Measurements from ENCODE around the gene DKK3.

Gene DKK3

DNA sequence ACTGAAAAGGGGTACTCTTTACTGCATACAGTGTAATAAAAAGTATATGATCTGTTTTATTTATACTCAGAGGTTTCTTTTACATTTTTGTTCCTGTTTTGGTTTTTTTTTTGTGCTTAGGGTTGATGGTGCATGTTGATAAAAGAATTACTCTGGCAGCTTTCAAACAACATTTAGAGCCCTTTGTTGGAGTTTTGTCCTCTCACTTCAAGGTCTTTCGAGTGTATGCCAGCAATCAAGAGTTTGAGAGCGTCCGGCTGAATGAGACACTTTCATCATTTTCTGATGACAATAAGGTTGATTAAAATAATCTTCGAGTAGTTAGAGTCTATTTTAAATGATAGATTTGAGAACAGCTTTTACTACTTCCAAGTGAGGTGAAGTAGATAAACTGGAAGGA, 60.6 kb downstream of the DKK3 start:
- no CpG with 5 or more reads among the region's 4 CpGs for WGBS (ENCODE audit: extremely low coverage, insufficient coverage, low lambda C conversion rate)
- Histone ChIP-seq H4K5ac (ENCODE audit: low read length) (no peak overlapping the region), H3K79me1 (ENCODE audit: low read length) (no peaks in the 10 kb centered on the region), H3K56ac (ENCODE audit: low read length) (no peak overlapping the region), H3K4me1 (ENCODE audit: control insufficient read depth, low read depth, low read length) (no peaks in the 10 kb centered on the region), H3K27ac (ENCODE audit: low read depth, low read length) (no peak overlapping the region), H2BK15ac (replicated peaks; ENCODE audit: low read depth) (no peak overlapping the region), H3K23ac (ENCODE audit: low read length) (no peak overlapping the region), H3K4me2 (ENCODE audit: low read length) (no peak overlapping the region), H3K27me3 (ENCODE audit: insufficient read depth, low read length, poor library complexity) (no peaks in the 10 kb centered on the region), H2BK5ac (ENCODE audit: low read length) (no peak overlapping the region), H3K9ac (ENCODE audit: low read length) (no peak overlapping the region), H3K79me2 (ENCODE audit: control insufficient read depth, insufficient read depth, low read length) (no peaks in the 10 kb centered on the region), H3K18ac (ENCODE audit: low read length) (no peak overlapping the region), H2BK120ac (ENCODE audit: low read depth, low read length) (no peak overlapping the region), H3K36me3 (ENCODE audit: control insufficient read depth, insufficient read depth, low read length) (no peaks in the 10 kb centered on the region), H3K4me3 (ENCODE audit: low read length) (no peak overlapping the region), H3K4ac (ENCODE audit: low read depth, low read length) (no peak overlapping the region), H2AK5ac (ENCODE audit: low read length) (no peak overlapping the region), H4K8ac (ENCODE audit: low read depth, low read length) (no peak overlapping the region)
- no peak for DNase-seq

DNA sequence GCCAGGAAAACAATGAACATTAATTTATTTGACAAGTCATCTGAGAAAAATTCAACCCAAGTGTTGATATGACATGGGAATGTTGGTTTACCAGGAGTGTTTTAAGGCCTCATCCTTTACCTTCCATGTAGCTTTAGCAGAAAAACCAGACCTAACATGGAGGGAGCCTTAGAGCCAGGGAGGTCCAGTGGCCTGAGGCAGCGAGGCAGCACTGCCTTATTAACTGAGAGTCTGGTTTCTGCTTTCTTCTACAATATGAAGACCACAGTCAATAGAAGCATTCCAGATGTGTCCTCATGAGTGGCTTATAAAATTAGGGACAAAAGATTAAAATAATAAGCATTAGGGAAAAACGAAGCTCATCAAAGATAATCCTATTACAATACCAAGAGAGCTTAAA, 61.5 kb downstream of the DKK3 start:
- no peak overlapping the region for H2BK15ac ChIP-seq (replicated peaks; ENCODE audit: low read depth)
- H3K4ac ChIP-seq (ENCODE audit: low read depth, low read length), result no peak overlapping the region
- H3K79me1 ChIP-seq (ENCODE audit: low read length), result no peaks in the 10 kb centered on the region
- no peak overlapping the region for H3K18ac ChIP-seq (ENCODE audit: low read length)
- H3K56ac ChIP-seq (ENCODE audit: low read length), result no peak overlapping the region
- H3K4me3 ChIP-seq (ENCODE audit: low read length), result no peak overlapping the region
- no peak overlapping the region for H4K8ac ChIP-seq (ENCODE audit: low read depth, low read length)
- H3K36me3 ChIP-seq (ENCODE audit: control insufficient read depth, insufficient read depth, low read length), result peaks cover 4% of the 10 kb centered on the region
- H3K9ac ChIP-seq (ENCODE audit: low read length), result no peak overlapping the region
- H4K5ac ChIP-seq (ENCODE audit: low read length), result no peak overlapping the region
- no peak overlapping the region for H3K27ac ChIP-seq (ENCODE audit: low read depth, low read length)
- H2BK5ac ChIP-seq (ENCODE audit: low read length), result no peak overlapping the region
- H3K4me1 ChIP-seq (ENCODE audit: control insufficient read depth, low read depth, low read length), result no peaks in the 10 kb centered on the region
- H3K23ac ChIP-seq (ENCODE audit: low read length), result no peak overlapping the region
- WGBS (ENCODE audit: extremely low coverage, insufficient coverage, low lambda C conversion rate), result no CpG with 5 or more reads among the region's 2 CpGs
- H3K4me2 ChIP-seq (ENCODE audit: low read length), result no peak overlapping the region
- H3K27me3 ChIP-seq (ENCODE audit: insufficient read depth, low read length, poor library complexity), result no peaks in the 10 kb centered on the region
- no peak for DNase-seq
- no peak overlapping the region for H2BK120ac ChIP-seq (ENCODE audit: low read depth, low read length)
- no peaks in the 10 kb centered on the region for H3K79me2 ChIP-seq (ENCODE audit: control insufficient read depth, insufficient read depth, low read length)
- no peak overlapping the region for H2AK5ac ChIP-seq (ENCODE audit: low read length)

DNA sequence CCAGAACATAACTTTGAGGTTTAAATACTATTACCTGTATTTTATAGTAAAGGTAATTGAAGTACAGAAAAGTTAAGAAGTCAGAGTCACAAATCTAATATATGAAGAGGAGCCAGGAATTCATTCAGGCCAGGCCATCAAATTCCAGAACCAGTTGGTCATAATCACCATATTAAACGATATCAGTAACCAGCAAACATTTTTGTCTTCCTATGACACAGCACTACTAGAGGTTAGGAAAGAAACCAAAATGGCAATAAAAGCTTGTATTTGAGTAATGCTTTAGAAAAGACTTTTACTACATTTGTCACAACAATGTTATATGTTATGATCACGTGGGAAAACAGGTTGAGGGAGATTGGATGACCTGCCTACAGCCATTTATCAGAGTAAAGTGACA, 62.2 kb downstream of the DKK3 start:
- no peaks in the 10 kb centered on the region for H3K79me2 ChIP-seq (ENCODE audit: control insufficient read depth, insufficient read depth, low read length)
- DNase-seq, result no peak
- no peaks in the 10 kb centered on the region for H3K27me3 ChIP-seq (ENCODE audit: insufficient read depth, low read length, poor library complexity)
- no CpG with 5 or more reads among the region's 2 CpGs for WGBS (ENCODE audit: extremely low coverage, insufficient coverage, low lambda C conversion rate)
- H4K8ac ChIP-seq (ENCODE audit: low read depth, low read length), result no peak overlapping the region
- H3K4me2 ChIP-seq (ENCODE audit: low read length), result no peak overlapping the region
- H3K4ac ChIP-seq (ENCODE audit: low read depth, low read length), result no peak overlapping the region
- H3K36me3 ChIP-seq (ENCODE audit: control insufficient read depth, insufficient read depth, low read length), result peaks cover 4% of the 10 kb centered on the region
- no peak overlapping the region for H2BK15ac ChIP-seq (replicated peaks; ENCODE audit: low read depth)
- no peak overlapping the region for H2BK5ac ChIP-seq (ENCODE audit: low read length)
- H2BK120ac ChIP-seq (ENCODE audit: low read depth, low read length), result no peak overlapping the region
- no peak overlapping the region for H3K23ac ChIP-seq (ENCODE audit: low read length)
- H3K4me3 ChIP-seq (ENCODE audit: low read length), result no peak overlapping the region
- no peak overlapping the region for H2AK5ac ChIP-seq (ENCODE audit: low read length)
- no peak overlapping the region for H3K18ac ChIP-seq (ENCODE audit: low read length)
- no peak overlapping the region for H3K27ac ChIP-seq (ENCODE audit: low read depth, low read length)
- H3K79me1 ChIP-seq (ENCODE audit: low read length), result no peaks in the 10 kb centered on the region
- no peak overlapping the region for H3K56ac ChIP-seq (ENCODE audit: low read length)
- no peaks in the 10 kb centered on the region for H3K4me1 ChIP-seq (ENCODE audit: control insufficient read depth, low read depth, low read length)
- H4K5ac ChIP-seq (ENCODE audit: low read length), result no peak overlapping the region
- H3K9ac ChIP-seq (ENCODE audit: low read length), result no peak overlapping the region

DNA sequence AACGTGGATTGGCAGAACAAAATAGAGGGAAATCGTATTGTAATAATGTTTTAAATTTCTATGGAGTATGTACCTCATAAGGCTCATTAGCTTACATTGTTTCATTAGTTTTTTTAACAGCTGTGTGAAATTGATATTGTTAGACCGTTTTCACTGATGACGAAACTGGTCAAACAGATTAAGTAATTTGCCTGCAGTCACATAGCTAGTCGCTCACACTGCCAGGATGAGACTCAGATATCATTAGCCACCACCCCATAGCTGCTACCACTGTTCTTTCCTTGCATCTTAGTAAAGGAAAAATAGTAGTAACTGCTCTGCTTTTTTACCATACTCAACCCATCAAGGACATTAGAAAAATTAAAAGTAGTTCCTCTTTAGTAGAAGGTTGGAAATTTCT, 64.0 kb downstream of the DKK3 start:
- H3K56ac ChIP-seq (ENCODE audit: low read length), result no peak overlapping the region
- no peaks in the 10 kb centered on the region for H3K27me3 ChIP-seq (ENCODE audit: insufficient read depth, low read length, poor library complexity)
- no peak overlapping the region for H2BK15ac ChIP-seq (replicated peaks; ENCODE audit: low read depth)
- DNase-seq, result no peak
- no peak overlapping the region for H2BK120ac ChIP-seq (ENCODE audit: low read depth, low read length)
- no peak overlapping the region for H4K5ac ChIP-seq (ENCODE audit: low read length)
- H3K4ac ChIP-seq (ENCODE audit: low read depth, low read length), result no peak overlapping the region
- H3K36me3 ChIP-seq (ENCODE audit: control insufficient read depth, insufficient read depth, low read length), result peaks cover 4% of the 10 kb centered on the region
- H2BK5ac ChIP-seq (ENCODE audit: low read length), result no peak overlapping the region
- no peak overlapping the region for H3K18ac ChIP-seq (ENCODE audit: low read length)
- H3K4me1 ChIP-seq (ENCODE audit: control insufficient read depth, low read depth, low read length), result no peaks in the 10 kb centered on the region
- no peak overlapping the region for H3K9ac ChIP-seq (ENCODE audit: low read length)
- H3K4me2 ChIP-seq (ENCODE audit: low read length), result no peak overlapping the region
- H3K79me2 ChIP-seq (ENCODE audit: control insufficient read depth, insufficient read depth, low read length), result no peaks in the 10 kb centered on the region
- no peak overlapping the region for H3K4me3 ChIP-seq (ENCODE audit: low read length)
- H3K27ac ChIP-seq (ENCODE audit: low read depth, low read length), result no peak overlapping the region
- H2AK5ac ChIP-seq (ENCODE audit: low read length), result no peak overlapping the region
- no CpG with 5 or more reads among the region's 5 CpGs for WGBS (ENCODE audit: extremely low coverage, insufficient coverage, low lambda C conversion rate)
- H3K79me1 ChIP-seq (ENCODE audit: low read length), result no peaks in the 10 kb centered on the region
- H3K23ac ChIP-seq (ENCODE audit: low read length), result no peak overlapping the region
- no peak overlapping the region for H4K8ac ChIP-seq (ENCODE audit: low read depth, low read length)

DNA sequence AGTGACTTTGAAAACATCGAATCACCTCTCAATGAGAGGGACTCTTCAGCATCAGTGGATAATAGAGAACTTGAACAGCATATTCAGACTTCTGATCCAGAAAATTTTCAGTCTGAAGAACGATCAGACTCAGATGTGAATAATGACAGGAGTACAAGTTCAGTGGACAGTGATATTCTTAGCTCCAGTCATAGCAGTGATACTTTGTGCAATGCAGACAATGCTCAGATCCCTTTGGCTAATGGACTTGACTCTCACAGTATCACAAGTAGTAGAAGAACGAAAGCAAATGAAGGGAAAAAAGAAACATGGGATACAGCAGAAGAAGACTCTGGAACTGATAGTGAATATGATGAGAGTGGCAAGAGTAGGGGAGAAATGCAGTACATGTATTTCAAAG, 65.8 kb downstream of the DKK3 start:
- no peaks in the 10 kb centered on the region for H3K27me3 ChIP-seq (ENCODE audit: insufficient read depth, low read length, poor library complexity)
- H3K56ac ChIP-seq (ENCODE audit: low read length), result no peak overlapping the region
- DNase-seq, result no peak
- no peak overlapping the region for H3K9ac ChIP-seq (ENCODE audit: low read length)
- H3K4me2 ChIP-seq (ENCODE audit: low read length), result no peak overlapping the region
- no peak overlapping the region for H2BK15ac ChIP-seq (replicated peaks; ENCODE audit: low read depth)
- no peak overlapping the region for H3K4me3 ChIP-seq (ENCODE audit: low read length)
- H4K5ac ChIP-seq (ENCODE audit: low read length), result no peak overlapping the region
- no peak overlapping the region for H3K4ac ChIP-seq (ENCODE audit: low read depth, low read length)
- no peaks in the 10 kb centered on the region for H3K4me1 ChIP-seq (ENCODE audit: control insufficient read depth, low read depth, low read length)
- no peak overlapping the region for H2BK120ac ChIP-seq (ENCODE audit: low read depth, low read length)
- no peak overlapping the region for H4K8ac ChIP-seq (ENCODE audit: low read depth, low read length)
- peaks cover 4% of the 10 kb centered on the region for H3K36me3 ChIP-seq (ENCODE audit: control insufficient read depth, insufficient read depth, low read length)
- no CpG with 5 or more reads among the region's 3 CpGs for whole genome bisulfite sequencing (ENCODE audit: extremely low coverage, insufficient coverage, low lambda C conversion rate)
- no peak overlapping the region for H2BK5ac ChIP-seq (ENCODE audit: low read length)
- H2AK5ac ChIP-seq (ENCODE audit: low read length), result no peak overlapping the region
- H3K79me2 ChIP-seq (ENCODE audit: control insufficient read depth, insufficient read depth, low read length), result no peaks in the 10 kb centered on the region
- no peaks in the 10 kb centered on the region for H3K79me1 ChIP-seq (ENCODE audit: low read length)
- H3K18ac ChIP-seq (ENCODE audit: low read length), result no peak overlapping the region
- no peak overlapping the region for H3K23ac ChIP-seq (ENCODE audit: low read length)
- no peak overlapping the region for H3K27ac ChIP-seq (ENCODE audit: low read depth, low read length)

DNA sequence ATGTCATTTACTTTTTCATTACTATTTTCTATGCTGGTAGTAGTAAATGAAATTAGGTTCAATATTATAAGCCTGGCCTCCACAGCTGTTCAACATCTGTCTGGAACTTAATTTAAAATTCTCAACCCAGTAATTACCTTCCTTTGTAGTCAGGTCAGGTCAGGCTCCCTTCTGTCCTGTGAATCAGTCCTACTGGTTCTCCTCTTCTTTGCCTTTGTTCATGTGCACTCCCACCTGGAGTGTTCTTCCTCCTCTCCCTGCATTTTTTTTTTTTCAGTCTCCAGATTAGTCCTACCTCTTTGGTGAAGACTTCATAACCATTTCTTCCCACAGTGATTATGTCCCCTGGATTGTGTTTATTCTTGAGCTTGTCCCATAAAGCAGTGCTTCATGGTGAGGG, 67.9 kb downstream of the DKK3 start:
- Histone ChIP-seq H3K79me1 (ENCODE audit: low read length) (no peaks in the 10 kb centered on the region), H2BK15ac (replicated peaks; ENCODE audit: low read depth) (no peak overlapping the region), H3K18ac (ENCODE audit: low read length) (no peak overlapping the region), H4K8ac (ENCODE audit: low read depth, low read length) (no peak overlapping the region), H2BK5ac (ENCODE audit: low read length) (no peak overlapping the region), H3K4me3 (ENCODE audit: low read length) (no peak overlapping the region), H3K9ac (ENCODE audit: low read length) (no peak overlapping the region), H2AK5ac (ENCODE audit: low read length) (no peak overlapping the region), H3K4me2 (ENCODE audit: low read length) (no peak overlapping the region), H3K79me2 (ENCODE audit: control insufficient read depth, insufficient read depth, low read length) (no peaks in the 10 kb centered on the region), H3K36me3 (ENCODE audit: control insufficient read depth, insufficient read depth, low read length) (peaks cover 4% of the 10 kb centered on the region), H3K27ac (ENCODE audit: low read depth, low read length) (no peak overlapping the region), H3K23ac (ENCODE audit: low read length) (no peak overlapping the region), H4K5ac (ENCODE audit: low read length) (no peak overlapping the region), H2BK120ac (ENCODE audit: low read depth, low read length) (no peak overlapping the region), H3K27me3 (ENCODE audit: insufficient read depth, low read length, poor library complexity) (no peaks in the 10 kb centered on the region), H3K4me1 (ENCODE audit: control insufficient read depth, low read depth, low read length) (no peaks in the 10 kb centered on the region), H3K56ac (ENCODE audit: low read length) (no peak overlapping the region), H3K4ac (ENCODE audit: low read depth, low read length) (no peak overlapping the region)
- no peak for DNase-seq
